ENCODE data around the gene TMEM52.

Gene TMEM52

GRCh38 chr1:1956101-1956500 is 37.0 kb upstream of the TMEM52 start:
- Mint-ChIP-seq H3K36me3 (ENCODE audit: low read depth) (no peaks in the 10 kb centered on the region), H3K27ac (no peak overlapping the region), H3K27me3 (peaks cover 18% of the 10 kb centered on the region)

GRCh38 chr1:1955621-1956094 is 36.6 kb upstream of the TMEM52 start:
- H3K9me3 Mint-ChIP-seq: peaks cover 11% of the 10 kb centered on the region
- no peak overlapping the region for H3K27ac Mint-ChIP-seq
- no peaks in the 10 kb centered on the region for H3K36me3 Mint-ChIP-seq (ENCODE audit: low read depth)

More at GRCh38 chr1:1956101-1956500, 37.0 kb upstream of the TMEM52 start:
- Mint-ChIP-seq H3K4me1 (ENCODE audit: low read depth) (peaks cover 11% of the 10 kb centered on the region), H3K4me3 (no peak overlapping the region), H3K9me3 (peaks cover 6% of the 10 kb centered on the region)

GRCh38 chr1:1954831-1955441 is 35.9 kb upstream of the TMEM52 start:
- H3K36me3 Mint-ChIP-seq (ENCODE audit: low read depth): no peaks in the 10 kb centered on the region
- peaks cover 19% of the 10 kb centered on the region for H3K27me3 Mint-ChIP-seq
- H3K9me3 Mint-ChIP-seq: peaks cover 12% of the 10 kb centered on the region
- no peak overlapping the region for H3K4me3 Mint-ChIP-seq
- H3K4me1 Mint-ChIP-seq (ENCODE audit: low read depth): peaks cover 11% of the 10 kb centered on the region
- H3K27ac Mint-ChIP-seq: peak overlapping the region; percentile 65

More at GRCh38 chr1:1955621-1956094, 36.6 kb upstream of the TMEM52 start:
- Mint-ChIP-seq H3K4me3 (no peak overlapping the region), H3K27me3 (peaks cover 18% of the 10 kb centered on the region), H3K4me1 (ENCODE audit: low read depth) (peaks cover 11% of the 10 kb centered on the region)

GRCh38 chr1:1954015-1954414 is 34.9 kb upstream of the TMEM52 start:
- Mint-ChIP-seq H3K27ac (no peak overlapping the region), H3K4me3 (no peak overlapping the region), H3K27me3 (peaks cover 20% of the 10 kb centered on the region), H3K36me3 (ENCODE audit: low read depth) (no peaks in the 10 kb centered on the region), H3K9me3 (peaks cover 12% of the 10 kb centered on the region), H3K4me1 (ENCODE audit: low read depth) (peaks cover 5% of the 10 kb centered on the region)

- Mint-ChIP-seq H3K27me3 (peaks cover 13% of the 10 kb centered on the region), H3K9me3 (peaks cover 12% of the 10 kb centered on the region), H3K36me3 (ENCODE audit: low read depth) (no peaks in the 10 kb centered on the region), H3K4me3 (no peak overlapping the region), H3K4me1 (ENCODE audit: low read depth) (peaks cover 5% of the 10 kb centered on the region), H3K27ac (no peak overlapping the region)
Measured at GRCh38 chr1:1950940-1951339, 31.9 kb upstream of the TMEM52 start.

- Mint-ChIP-seq H3K27ac (no peak overlapping the region), H3K27me3 (peaks cover 13% of the 10 kb centered on the region), H3K4me1 (ENCODE audit: low read depth) (no peaks in the 10 kb centered on the region), H3K36me3 (ENCODE audit: low read depth) (no peaks in the 10 kb centered on the region), H3K9me3 (peaks cover 12% of the 10 kb centered on the region), H3K4me3 (no peak overlapping the region)
Measured at GRCh38 chr1:1948783-1949182, 29.7 kb upstream of the TMEM52 start.

- H3K27ac Mint-ChIP-seq: no peak overlapping the region
- H3K36me3 Mint-ChIP-seq (ENCODE audit: low read depth): no peaks in the 10 kb centered on the region
- H3K4me1 Mint-ChIP-seq (ENCODE audit: low read depth): no peaks in the 10 kb centered on the region
- H3K27me3 Mint-ChIP-seq: peaks cover 13% of the 10 kb centered on the region
- peaks cover 12% of the 10 kb centered on the region for H3K9me3 Mint-ChIP-seq
- H3K4me3 Mint-ChIP-seq: no peak overlapping the region
Measured at GRCh38 chr1:1947493-1947892, 28.4 kb upstream of the TMEM52 start.

- no peak overlapping the region for H3K4me3 Mint-ChIP-seq
- peaks cover 10% of the 10 kb centered on the region for H3K9me3 Mint-ChIP-seq
- peaks cover 12% of the 10 kb centered on the region for H3K27me3 Mint-ChIP-seq
- no peaks in the 10 kb centered on the region for H3K36me3 Mint-ChIP-seq (ENCODE audit: low read depth)
- H3K4me1 Mint-ChIP-seq (ENCODE audit: low read depth): no peaks in the 10 kb centered on the region
- H3K27ac Mint-ChIP-seq: no peak overlapping the region
Measured at GRCh38 chr1:1946540-1946939, 27.5 kb upstream of the TMEM52 start.

GRCh38 chr1:1945782-1946393 is 26.8 kb upstream of the TMEM52 start:
- Mint-ChIP-seq H3K27me3 (peaks cover 6% of the 10 kb centered on the region), H3K36me3 (ENCODE audit: low read depth) (no peaks in the 10 kb centered on the region), H3K27ac (no peak overlapping the region), H3K4me3 (no peak overlapping the region), H3K4me1 (ENCODE audit: low read depth) (no peaks in the 10 kb centered on the region), H3K9me3 (peaks cover 4% of the 10 kb centered on the region)

GRCh38 chr1:1943834-1944570 is 24.9 kb upstream of the TMEM52 start:
- no peaks in the 10 kb centered on the region for H3K4me1 Mint-ChIP-seq (ENCODE audit: low read depth)
- peak overlapping the region; percentile 63 for H3K27ac Mint-ChIP-seq
- H3K4me3 Mint-ChIP-seq: no peak overlapping the region
- H3K27me3 Mint-ChIP-seq: no peaks in the 10 kb centered on the region
- no peaks in the 10 kb centered on the region for H3K36me3 Mint-ChIP-seq (ENCODE audit: low read depth)
- no peaks in the 10 kb centered on the region for H3K9me3 Mint-ChIP-seq

- H3K4me1 Mint-ChIP-seq (ENCODE audit: low read depth): no peaks in the 10 kb centered on the region
- no peaks in the 10 kb centered on the region for H3K36me3 Mint-ChIP-seq (ENCODE audit: low read depth)
- no peaks in the 10 kb centered on the region for H3K9me3 Mint-ChIP-seq
- H3K4me3 Mint-ChIP-seq: no peak overlapping the region
- H3K27me3 Mint-ChIP-seq: no peaks in the 10 kb centered on the region
- no peak overlapping the region for H3K27ac Mint-ChIP-seq
Measured at GRCh38 chr1:1942753-1943656, 23.9 kb upstream of the TMEM52 start.

GRCh38 chr1:1941868-1942752 is 23.0 kb upstream of the TMEM52 start:
- H3K4me3 Mint-ChIP-seq: no peak overlapping the region
- no peak overlapping the region for H3K27ac Mint-ChIP-seq
- H3K4me1 Mint-ChIP-seq (ENCODE audit: low read depth): no peaks in the 10 kb centered on the region
- H3K36me3 Mint-ChIP-seq (ENCODE audit: low read depth): no peaks in the 10 kb centered on the region
- no peaks in the 10 kb centered on the region for H3K9me3 Mint-ChIP-seq
- no peaks in the 10 kb centered on the region for H3K27me3 Mint-ChIP-seq

GRCh38 chr1:1941211-1941841 is 22.2 kb upstream of the TMEM52 start:
- no peak overlapping the region for H3K4me3 Mint-ChIP-seq
- H3K36me3 Mint-ChIP-seq (ENCODE audit: low read depth): no peaks in the 10 kb centered on the region
- H3K27me3 Mint-ChIP-seq: no peaks in the 10 kb centered on the region
- no peak overlapping the region for H3K27ac Mint-ChIP-seq
- H3K4me1 Mint-ChIP-seq (ENCODE audit: low read depth): no peaks in the 10 kb centered on the region
- no peaks in the 10 kb centered on the region for H3K9me3 Mint-ChIP-seq

- Mint-ChIP-seq H3K27ac (no peak overlapping the region), H3K4me1 (ENCODE audit: low read depth) (no peaks in the 10 kb centered on the region), H3K36me3 (ENCODE audit: low read depth) (no peaks in the 10 kb centered on the region), H3K4me3 (no peak overlapping the region), H3K27me3 (peaks cover 4% of the 10 kb centered on the region), H3K9me3 (no peaks in the 10 kb centered on the region)
Measured at GRCh38 chr1:1940123-1940425, 21.0 kb upstream of the TMEM52 start.

Measured in stimulated activated naive CD8-positive, alpha-beta T cell treated with anti-CD3 and anti-CD28 coated beads, Interleukin-15, Interleukin-2, amounts not matched to agents 100 ng/mL and 50 ng/mL, for 24 hours (primary cell).